Activated naive CD4-positive, alpha-beta T cell treated with anti-CD3 and anti-CD28 coated beads, Interleukin-2, amount 50 U/mL, for 72 hours (primary cell): Measurements from ENCODE around the gene CCDC30. TPM values are rescaled to one million over a fixed set of nuclear protein-coding genes. Genes with fewer than 3 reads are reported as not detected.

Experiments
- ATAC-seq, 2 donors: fragments of 150-1000 bp; cut with Tn5 transposase; 2 replicates each; pipeline ENCODE4 v1.10.0; 2021; ENCODE audit warnings: mild to moderate bottlenecking in 2 of 2, moderate library complexity in 2 of 2
- DNase-seq, 2 donors: peaks; one replicate each; pipeline ENCODE4 v3.0.0; 2021 to 2022; ENCODE audit warnings: low spot score in 2 of 2
- H3K27ac Mint-ChIP-seq, 2 donors: one replicate each; pipeline ENCODE4 v1.8.0; 2022; ENCODE audit warnings: mild to moderate bottlenecking in 2 of 2, mixed read lengths in 2 of 2
- H3K36me3 Mint-ChIP-seq, 2 donors: one replicate each; pipeline ENCODE4 v1.8.0; 2022; ENCODE audit warnings: mixed read lengths in 2 of 2
- H3K9me3 Mint-ChIP-seq, 2 donors: one replicate each; pipeline ENCODE4 v1.8.0; 2022; ENCODE audit warnings: mixed read lengths in 2 of 2
- total RNA-seq, 2 donors: library from RNA; stranded (reverse); gene quantifications; one replicate each; pipeline ENCODE4 v1.2.3, GENCODE V29; 2022

The CCDC30 gene
- 1 to 10 TPM; 2.2 to 2.3 TPM for total RNA-seq

GRCh38 chr1:42462828-42463763 is at the start of gene CCDC30:
Gene CCDC30 (plus strand): TSS chr1:42463286. CDS start chr1:42480552, 17,266 bp downstream.
- Mint-ChIP-seq H3K9me3 (no peaks in the 10 kb centered on the region), H3K36me3 (peaks cover 3 to 14% of the 10 kb centered on the region in 2 donors), H3K27ac (peak within 1 kb of the TSS; percentile 72 to 91)
- DNase-seq (peak; percentile 89 to 93), ATAC-seq (peak; percentile 100)

- DNase-seq = no peak
- ATAC-seq = no peak
- Mint-ChIP-seq H3K27ac (no peak overlapping the region), H3K36me3 (peaks cover 0 to 7% of the 10 kb centered on the region in 2 donors), H3K9me3 (no peaks in the 10 kb centered on the region)
These were observed 48.3 kb upstream of the CCDC30 start for GRCh38 chr1:42414551-42415496.

DNA sequence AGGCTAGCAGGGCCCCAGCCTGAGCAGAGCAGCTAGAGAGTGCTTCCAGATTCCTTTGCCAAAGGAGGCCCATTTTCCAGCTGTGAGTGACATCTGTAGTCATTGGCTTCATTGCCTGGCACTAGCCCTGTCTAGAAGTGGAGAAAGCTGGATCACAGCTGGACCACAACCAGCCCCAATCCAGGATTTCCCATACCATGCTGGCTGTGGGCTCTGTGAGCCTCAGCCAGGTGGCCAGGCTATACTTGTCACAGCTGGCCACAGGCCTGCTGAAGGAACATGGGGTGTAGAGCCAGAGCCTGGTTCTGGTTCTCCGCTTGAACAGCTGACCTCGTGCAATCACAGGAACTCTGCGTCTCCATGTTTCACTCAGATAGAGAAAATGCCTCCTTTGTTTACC is 45.9 kb upstream of the CCDC30 start:
- Mint-ChIP-seq H3K9me3 (no peaks in the 10 kb centered on the region), H3K36me3 (peaks cover 0 to 7% of the 10 kb centered on the region in 2 donors), H3K27ac (no peak overlapping the region)
- no peak for DNase-seq
- no peak for ATAC-seq

- Mint-ChIP-seq H3K27ac (no peak overlapping the region), H3K9me3 (no peaks in the 10 kb centered on the region), H3K36me3 (peaks cover 0 to 7% of the 10 kb centered on the region in 2 donors)
- no peak for ATAC-seq
- DNase-seq = no peak
These were observed 44.6 kb upstream of the CCDC30 start for GRCh38 chr1:42418516-42418915.

- peaks cover 0 to 5% of the 10 kb centered on the region in 2 donors for H3K36me3 Mint-ChIP-seq
- no peak for ATAC-seq
- no peaks in the 10 kb centered on the region for H3K9me3 Mint-ChIP-seq
- peak overlapping the region in 1 of 2 donors; percentile 69 for H3K27ac Mint-ChIP-seq
- DNase-seq = no peak
These were observed 43.8 kb upstream of the CCDC30 start for GRCh38 chr1:42419126-42419821.

- DNase-seq = no peak
- Mint-ChIP-seq H3K36me3 (no peaks in the 10 kb centered on the region), H3K27ac (no peak overlapping the region), H3K9me3 (no peaks in the 10 kb centered on the region)
- ATAC-seq = no peak
These were observed 43.0 kb upstream of the CCDC30 start for GRCh38 chr1:42420121-42420520.

GRCh38 chr1:42420911-42421585 is 42.0 kb upstream of the CCDC30 start:
- H3K9me3 Mint-ChIP-seq = no peaks in the 10 kb centered on the region
- no peaks in the 10 kb centered on the region for H3K36me3 Mint-ChIP-seq
- DNase-seq = no peak
- H3K27ac Mint-ChIP-seq = peak overlapping the region in 1 of 2 donors; percentile 57
- ATAC-seq = no peak

GRCh38 chr1:42422737-42423136 is 40.3 kb upstream of the CCDC30 start:
- no peaks in the 10 kb centered on the region for H3K36me3 Mint-ChIP-seq
- DNase-seq (no peak), ATAC-seq (no peak)
- no peak overlapping the region for H3K27ac Mint-ChIP-seq
- H3K9me3 Mint-ChIP-seq = no peaks in the 10 kb centered on the region

DNA sequence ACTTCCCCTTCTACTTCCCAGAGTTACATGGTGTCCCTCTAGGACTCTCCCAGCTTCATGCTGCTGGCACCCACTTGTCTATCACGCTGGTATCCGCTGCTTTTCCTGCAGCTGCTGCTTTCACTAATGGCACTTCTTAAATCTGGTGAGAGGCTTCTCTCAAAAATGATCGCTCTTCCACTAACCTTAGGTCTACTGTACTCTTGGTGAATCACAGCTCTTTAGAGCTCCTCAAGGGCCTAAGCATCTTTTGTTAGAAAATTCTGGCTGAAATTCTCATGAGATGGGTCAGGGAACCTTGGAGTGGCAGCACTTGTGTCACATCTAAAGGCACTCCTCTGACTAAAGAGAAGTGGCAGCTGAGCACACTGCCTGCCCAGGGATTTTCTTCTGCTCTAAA is 39.4 kb upstream of the CCDC30 start:
- Mint-ChIP-seq H3K27ac (no peak overlapping the region), H3K9me3 (no peaks in the 10 kb centered on the region), H3K36me3 (no peaks in the 10 kb centered on the region)
- no peak for DNase-seq
- no peak for ATAC-seq

DNA sequence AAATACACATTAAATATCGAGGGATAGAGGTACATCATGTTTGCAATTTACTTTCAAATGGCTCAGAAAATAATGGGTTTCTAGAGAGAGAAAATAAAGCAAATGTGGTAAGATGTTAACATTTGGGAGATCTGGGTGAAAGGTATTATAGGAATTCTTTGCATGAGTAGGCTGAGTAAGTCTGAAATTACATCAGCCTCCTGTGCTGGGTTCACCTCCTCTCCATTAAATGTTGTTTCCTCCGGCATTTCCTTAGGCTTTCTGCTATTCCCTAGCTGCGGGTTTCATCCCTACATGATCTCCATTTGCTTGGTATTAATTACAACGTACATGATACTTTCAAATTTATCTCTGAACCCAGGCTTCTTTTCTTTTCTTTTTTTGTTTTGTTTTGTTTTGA is 38.9 kb upstream of the CCDC30 start:
- ATAC-seq (no peak), DNase-seq (no peak)
- H3K9me3 Mint-ChIP-seq = no peaks in the 10 kb centered on the region
- H3K36me3 Mint-ChIP-seq = no peaks in the 10 kb centered on the region
- H3K27ac Mint-ChIP-seq = peak overlapping the region in 1 of 2 donors; percentile 34

GRCh38 chr1:42427240-42427639 is 35.8 kb upstream of the CCDC30 start:
- Mint-ChIP-seq H3K27ac (peak overlapping the region in 1 of 2 donors; percentile 47), H3K36me3 (no peaks in the 10 kb centered on the region), H3K9me3 (no peaks in the 10 kb centered on the region)
- no peak for ATAC-seq
- no peak for DNase-seq

DNA sequence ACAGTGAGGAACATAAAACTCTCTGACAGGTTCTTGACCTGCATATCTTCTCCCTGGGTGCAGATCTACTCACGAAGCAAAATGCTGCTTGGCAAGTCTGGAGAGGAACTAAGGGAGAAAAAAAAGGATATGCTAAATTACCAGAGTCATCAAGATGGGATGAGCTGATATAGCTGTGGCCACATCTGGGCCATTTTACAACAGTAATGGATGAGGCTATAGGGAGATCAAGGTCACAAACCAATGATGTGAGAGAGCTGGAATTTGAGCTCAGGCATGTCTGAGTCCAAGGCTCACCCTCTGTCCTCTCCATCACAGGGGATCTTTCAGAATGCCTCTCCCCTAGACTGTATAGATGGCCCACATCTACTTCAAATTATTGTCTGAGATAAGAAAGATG is 33.5 kb upstream of the CCDC30 start:
- H3K9me3 Mint-ChIP-seq = no peaks in the 10 kb centered on the region
- no peak for DNase-seq

DNA sequence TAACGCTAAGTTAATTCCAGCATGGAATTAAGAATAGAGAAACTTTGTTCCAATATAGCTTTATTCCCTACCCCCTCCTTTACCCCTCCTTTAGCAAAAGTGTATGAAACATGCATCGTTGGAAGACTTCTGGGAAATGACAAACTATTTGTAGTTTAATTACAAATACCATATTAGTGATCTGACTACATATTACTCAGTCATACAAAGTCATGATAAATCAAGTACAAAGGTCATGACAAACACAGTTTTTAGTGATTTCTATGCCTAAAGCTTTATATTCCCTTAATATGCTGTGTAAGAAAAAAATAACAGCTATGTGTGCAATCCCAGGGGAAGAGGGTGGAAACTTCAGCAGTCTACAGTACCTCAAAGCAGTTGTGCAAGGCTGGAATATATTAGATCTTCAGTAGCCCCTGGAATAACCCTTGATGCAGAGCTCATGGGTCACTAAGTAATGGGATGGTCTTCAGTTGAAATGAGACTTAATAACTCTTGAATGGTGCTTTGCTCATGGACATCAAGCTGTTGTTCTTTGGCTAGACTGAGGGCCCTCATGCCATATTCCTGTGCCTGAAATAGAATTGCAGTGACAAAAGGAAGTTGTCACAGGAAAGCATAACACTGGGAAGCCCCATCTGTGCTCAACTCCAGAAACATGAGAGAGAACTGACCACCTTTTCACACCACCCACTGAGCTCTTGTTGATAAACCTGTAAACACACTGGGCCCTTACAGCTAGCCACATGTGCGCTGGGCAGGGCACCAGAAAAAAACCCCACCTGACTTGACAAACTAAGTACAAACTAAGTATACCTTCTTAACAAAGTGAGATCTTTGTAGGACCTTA is 32.6 kb upstream of the CCDC30 start:
- DNase-seq = no peak
- ATAC-seq = no peak
- Mint-ChIP-seq H3K9me3 (no peaks in the 10 kb centered on the region), H3K36me3 (no peaks in the 10 kb centered on the region), H3K27ac (no peak overlapping the region)

More for the DNA sequence above, 33.5 kb upstream of the CCDC30 start:
- ATAC-seq = no peak
- Mint-ChIP-seq H3K36me3 (no peaks in the 10 kb centered on the region), H3K27ac (no peak overlapping the region)

- H3K9me3 Mint-ChIP-seq = no peaks in the 10 kb centered on the region
- ATAC-seq = no peak
- H3K36me3 Mint-ChIP-seq = no peaks in the 10 kb centered on the region
- H3K27ac Mint-ChIP-seq = no peak overlapping the region
- no peak for DNase-seq
These were observed 31.6 kb upstream of the CCDC30 start for GRCh38 chr1:42431514-42431913.

GRCh38 chr1:42432714-42433113 is 30.4 kb upstream of the CCDC30 start:
- no peak for DNase-seq
- ATAC-seq = no peak
- Mint-ChIP-seq H3K27ac (no peak overlapping the region), H3K36me3 (no peaks in the 10 kb centered on the region), H3K9me3 (no peaks in the 10 kb centered on the region)
